ENCODE data around the gene HES4. TPM values are rescaled to one million over a fixed set of nuclear protein-coding genes. Genes with fewer than 3 reads are reported as not detected.

HES4 gene
- total and polyA plus RNA-seq, 2 of the 13 experiments (the other 11 are each of a cell fraction or from before 2014, with no cell fraction given) = 8.8 to 10.6 TPM

- TF ChIP-seq, protein P1, sequence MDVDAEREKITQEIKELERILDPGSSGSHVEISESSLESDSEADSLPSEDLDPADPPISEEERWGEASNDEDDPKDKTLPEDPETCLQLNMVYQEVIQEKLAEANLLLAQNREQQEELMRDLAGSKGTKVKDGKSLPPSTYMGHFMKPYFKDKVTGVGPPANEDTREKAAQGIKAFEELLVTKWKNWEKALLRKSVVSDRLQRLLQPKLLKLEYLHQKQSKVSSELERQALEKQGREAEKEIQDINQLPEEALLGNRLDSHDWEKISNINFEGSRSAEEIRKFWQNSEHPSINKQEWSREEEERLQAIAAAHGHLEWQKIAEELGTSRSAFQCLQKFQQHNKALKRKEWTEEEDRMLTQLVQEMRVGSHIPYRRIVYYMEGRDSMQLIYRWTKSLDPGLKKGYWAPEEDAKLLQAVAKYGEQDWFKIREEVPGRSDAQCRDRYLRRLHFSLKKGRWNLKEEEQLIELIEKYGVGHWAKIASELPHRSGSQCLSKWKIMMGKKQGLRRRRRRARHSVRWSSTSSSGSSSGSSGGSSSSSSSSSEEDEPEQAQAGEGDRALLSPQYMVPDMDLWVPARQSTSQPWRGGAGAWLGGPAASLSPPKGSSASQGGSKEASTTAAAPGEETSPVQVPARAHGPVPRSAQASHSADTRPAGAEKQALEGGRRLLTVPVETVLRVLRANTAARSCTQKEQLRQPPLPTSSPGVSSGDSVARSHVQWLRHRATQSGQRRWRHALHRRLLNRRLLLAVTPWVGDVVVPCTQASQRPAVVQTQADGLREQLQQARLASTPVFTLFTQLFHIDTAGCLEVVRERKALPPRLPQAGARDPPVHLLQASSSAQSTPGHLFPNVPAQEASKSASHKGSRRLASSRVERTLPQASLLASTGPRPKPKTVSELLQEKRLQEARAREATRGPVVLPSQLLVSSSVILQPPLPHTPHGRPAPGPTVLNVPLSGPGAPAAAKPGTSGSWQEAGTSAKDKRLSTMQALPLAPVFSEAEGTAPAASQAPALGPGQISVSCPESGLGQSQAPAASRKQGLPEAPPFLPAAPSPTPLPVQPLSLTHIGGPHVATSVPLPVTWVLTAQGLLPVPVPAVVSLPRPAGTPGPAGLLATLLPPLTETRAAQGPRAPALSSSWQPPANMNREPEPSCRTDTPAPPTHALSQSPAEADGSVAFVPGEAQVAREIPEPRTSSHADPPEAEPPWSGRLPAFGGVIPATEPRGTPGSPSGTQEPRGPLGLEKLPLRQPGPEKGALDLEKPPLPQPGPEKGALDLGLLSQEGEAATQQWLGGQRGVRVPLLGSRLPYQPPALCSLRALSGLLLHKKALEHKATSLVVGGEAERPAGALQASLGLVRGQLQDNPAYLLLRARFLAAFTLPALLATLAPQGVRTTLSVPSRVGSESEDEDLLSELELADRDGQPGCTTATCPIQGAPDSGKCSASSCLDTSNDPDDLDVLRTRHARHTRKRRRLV (CRISPR knock-in tag; IDR thresholded peaks at IDR 0.05) = no peak
- TF ChIP-seq EED (CRISPR knock-in tag; IDR thresholded peaks at IDR 0.05) = no peak
- no peak for TF ChIP-seq ZNF354B (CRISPR knock-in tag; IDR thresholded peaks at IDR 0.05)
- no peak for TF ChIP-seq ZFP82 (CRISPR knock-in tag; IDR thresholded peaks at IDR 0.05; ENCODE audit: borderline replicate concordance)
- peak; percentile 55; the same call in 1 of the 2 replicates for TF ChIP-seq HNRNPL (IDR thresholded peaks at IDR 0.05; ENCODE audit: low read depth, low read length)
- TF ChIP-seq HMGA1 (CRISPR knock-in tag; conservative IDR thresholded peaks at IDR 0.05) = no peak
- TF ChIP-seq ISL2 (CRISPR knock-in tag; IDR thresholded peaks at IDR 0.05) = no peak; the same call in 1 of the 2 replicates
- peak; percentile 33; the same call in 1 of the 2 replicates for TF ChIP-seq ZNF788 (CRISPR knock-in tag; IDR thresholded peaks at IDR 0.05; ENCODE audit: borderline replicate concordance)
- 0 out of 2 replicates have a peak, but pooled peaks have one; percentile 16 for TF ChIP-seq ZNF362 (CRISPR knock-in tag; IDR thresholded peaks at IDR 0.05; ENCODE audit: borderline replicate concordance)
- TF ChIP-seq ZNF296 (CRISPR knock-in tag; conservative IDR thresholded peaks at IDR 0.05) = peak; percentile 93
- peak; percentile 55; the same call in 1 of the 2 replicates for TF ChIP-seq SALL1 (CRISPR knock-in tag; IDR thresholded peaks at IDR 0.05)
- TF ChIP-seq SOX6 (IDR thresholded peaks at IDR 0.05) = no peak
- TF ChIP-seq SOX6 (CRISPR knock-in tag; IDR thresholded peaks at IDR 0.05) = no peak
- TF ChIP-seq, protein P2, sequence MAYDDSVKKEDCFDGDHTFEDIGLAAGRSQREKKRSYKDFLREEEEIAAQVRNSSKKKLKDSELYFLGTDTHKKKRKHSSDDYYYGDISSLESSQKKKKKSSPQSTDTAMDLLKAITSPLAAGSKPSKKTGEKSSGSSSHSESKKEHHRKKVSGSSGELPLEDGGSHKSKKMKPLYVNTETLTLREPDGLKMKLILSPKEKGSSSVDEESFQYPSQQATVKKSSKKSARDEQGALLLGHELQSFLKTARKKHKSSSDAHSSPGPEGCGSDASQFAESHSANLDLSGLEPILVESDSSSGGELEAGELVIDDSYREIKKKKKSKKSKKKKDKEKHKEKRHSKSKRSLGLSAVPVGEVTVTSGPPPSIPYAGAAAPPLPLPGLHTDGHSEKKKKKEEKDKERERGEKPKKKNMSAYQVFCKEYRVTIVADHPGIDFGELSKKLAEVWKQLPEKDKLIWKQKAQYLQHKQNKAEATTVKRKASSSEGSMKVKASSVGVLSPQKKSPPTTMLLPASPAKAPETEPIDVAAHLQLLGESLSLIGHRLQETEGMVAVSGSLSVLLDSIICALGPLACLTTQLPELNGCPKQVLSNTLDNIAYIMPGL (CRISPR knock-in tag; IDR thresholded peaks at IDR 0.05; ENCODE audit: borderline replicate concordance in 1 of 2, low read depth in 1 of 2) = peak; percentile 29 to 76; a peak in 3 of 4 replicates
- no peak for TF ChIP-seq PRDM10 (CRISPR knock-in tag; IDR thresholded peaks at IDR 0.05; ENCODE audit: low read depth)
Observed at GRCh38 chr1:980602-981395, 19.1 kb downstream of the HES4 start (continued).

All from HepG2 (cell line).